Measurements from ENCODE around the gene FAM240A.

FAM240A gene

DNA sequence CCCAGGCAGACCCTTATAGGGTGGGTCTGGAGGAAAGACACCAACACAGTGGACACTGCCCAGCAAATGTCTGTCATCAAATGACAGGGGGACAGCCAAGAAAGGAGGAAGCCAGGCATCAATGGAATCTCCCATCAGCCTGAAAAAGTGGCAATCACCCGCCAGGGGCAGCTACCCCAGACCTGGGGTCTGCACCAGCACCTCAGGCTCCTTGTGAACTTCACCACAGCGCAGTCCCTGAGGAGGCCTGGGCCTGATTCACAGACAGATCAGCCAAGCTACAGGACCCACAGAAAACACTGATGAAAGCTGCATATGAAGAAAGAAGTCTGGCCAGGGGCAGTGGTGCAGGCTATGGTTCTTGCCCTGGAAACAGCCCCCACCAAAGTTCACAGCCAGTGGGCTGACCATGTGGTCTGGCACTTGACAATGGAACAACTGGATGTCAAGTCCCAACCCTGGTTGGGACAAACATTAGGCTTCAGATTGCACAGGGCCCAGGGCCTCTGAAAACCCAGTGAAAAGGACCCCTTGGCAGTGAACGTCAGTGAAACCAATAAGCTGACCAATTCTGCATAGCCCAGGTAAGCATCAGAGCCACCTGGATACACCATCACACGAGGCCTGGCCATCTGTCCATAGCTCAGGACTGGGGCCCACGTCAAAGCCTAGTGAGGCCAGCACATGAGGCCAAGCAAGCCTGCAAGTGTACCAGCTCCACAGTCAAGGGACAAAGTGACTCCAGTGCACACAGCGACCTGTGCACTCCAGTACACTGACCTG lies 52.1 kb downstream of the FAM240A start:
- DNase-seq: no peak

DNA sequence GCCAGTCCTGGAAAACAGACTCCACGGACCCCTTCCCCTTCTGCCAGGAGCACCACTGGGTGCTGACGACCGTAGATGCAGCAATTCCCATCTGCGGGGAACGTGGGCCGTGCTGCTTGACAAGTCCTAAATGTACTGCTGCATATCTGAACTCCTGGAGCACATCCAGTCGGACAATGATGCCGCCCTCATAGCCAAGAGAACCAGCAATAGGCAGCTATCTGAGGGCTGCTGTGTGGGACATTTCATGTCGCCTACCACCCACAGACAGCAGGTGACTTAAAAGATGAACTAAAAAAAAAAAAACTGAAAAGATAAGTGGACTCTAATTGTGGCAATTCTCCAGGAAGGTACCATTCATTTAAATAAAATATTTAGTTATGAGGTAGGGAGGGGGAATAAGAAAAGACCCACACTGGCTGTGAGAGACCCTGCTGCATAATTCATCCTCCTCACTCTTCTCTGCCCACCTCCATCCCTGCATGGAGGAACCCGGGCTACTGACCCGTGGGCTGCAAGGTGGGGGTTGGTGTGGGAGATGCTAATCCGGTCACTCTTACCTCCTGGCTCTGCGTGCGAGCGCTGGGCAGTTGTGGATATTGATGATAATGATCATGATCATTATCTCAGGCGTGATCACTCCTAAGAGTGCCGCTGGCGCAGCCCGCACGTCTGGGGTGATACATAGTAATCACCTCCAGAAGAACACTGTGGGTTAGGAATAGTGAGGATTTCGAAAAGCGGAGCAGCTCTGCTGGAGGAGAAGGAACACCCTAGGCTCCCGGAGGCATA lies 52.8 kb downstream of the FAM240A start:
- no peak for DNase-seq

DNA sequence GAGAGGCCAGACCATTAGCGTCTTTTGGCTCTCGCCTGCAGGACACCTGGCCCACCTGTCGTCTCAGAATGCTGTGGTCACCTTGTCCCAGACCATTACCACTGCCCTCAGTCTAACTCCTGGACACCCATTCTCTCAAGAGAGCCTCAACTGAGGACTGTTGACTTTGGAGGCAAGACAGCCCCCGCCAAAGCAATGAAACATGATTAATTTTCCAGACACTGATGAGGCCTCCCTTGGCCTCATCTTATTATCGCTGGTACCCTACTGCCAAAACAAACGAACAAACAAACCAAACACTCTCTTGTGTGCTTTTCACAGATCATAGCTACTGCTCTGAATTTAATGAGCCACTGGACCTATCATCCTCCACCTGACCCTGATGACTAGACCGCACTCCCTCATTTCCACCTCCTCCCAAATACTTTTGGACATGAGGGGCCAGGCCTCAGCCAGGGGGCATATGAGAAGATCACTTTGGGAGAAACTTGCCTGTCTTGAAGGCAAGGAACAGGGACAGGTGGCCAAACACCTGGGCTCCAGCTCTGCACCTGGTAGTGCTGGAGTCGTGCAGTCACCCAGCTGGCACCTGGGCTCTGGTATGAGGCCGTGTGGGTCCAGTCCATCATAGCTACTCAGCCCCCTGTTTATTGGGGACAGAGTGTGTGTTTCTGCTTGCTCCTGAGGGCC lies 53.6 kb downstream of the FAM240A start:
- DNase-seq: no peak

DNA sequence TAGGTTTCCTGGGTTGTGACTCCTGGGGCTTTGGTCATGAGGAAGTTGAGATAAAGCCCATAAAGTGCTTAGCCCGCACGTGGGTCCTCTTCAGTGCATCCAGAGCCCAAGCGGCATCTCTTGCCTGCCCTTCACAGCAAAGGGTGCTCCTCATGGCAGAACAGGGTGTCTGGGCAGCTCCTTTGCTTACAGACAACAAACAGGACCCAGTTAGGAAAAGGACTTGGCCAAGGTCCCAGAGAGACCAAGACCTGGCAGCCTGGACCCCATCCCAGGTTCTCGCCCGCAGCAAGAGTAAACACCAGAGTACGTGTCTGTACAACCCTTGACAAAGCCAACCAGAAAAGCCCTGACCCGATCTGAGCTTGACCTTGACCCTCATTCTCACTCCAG lies 54.1 kb downstream of the FAM240A start:
- no peak for DNase-seq

DNA sequence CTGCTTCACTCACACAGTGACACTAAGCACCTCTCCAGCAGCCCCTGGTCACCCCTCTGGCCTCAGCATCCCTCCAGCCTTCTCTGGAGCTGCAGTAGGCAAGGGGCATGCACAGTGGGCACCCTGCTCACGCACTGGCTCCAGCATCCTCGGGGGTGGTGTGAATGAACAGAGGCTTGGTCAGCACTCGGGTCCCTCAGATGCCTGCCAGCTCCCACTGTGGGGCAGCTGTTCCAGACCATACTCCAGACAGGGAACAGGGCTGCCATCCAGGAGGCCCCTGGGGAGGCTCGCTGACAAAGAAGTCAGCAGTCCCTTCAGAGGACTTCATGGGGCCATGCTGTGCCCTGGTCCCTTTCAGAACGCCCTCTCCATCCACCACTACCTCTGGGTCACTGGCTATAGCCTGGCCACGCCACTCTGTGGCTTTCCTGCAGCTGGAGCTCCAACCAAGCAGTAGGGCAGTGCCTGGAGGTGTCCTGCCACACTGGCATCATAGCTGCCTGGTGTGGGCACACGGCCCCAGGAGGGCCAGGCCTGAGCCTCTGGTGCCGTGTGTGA lies 54.8 kb downstream of the FAM240A start:
- DNase-seq: no peak

DNA sequence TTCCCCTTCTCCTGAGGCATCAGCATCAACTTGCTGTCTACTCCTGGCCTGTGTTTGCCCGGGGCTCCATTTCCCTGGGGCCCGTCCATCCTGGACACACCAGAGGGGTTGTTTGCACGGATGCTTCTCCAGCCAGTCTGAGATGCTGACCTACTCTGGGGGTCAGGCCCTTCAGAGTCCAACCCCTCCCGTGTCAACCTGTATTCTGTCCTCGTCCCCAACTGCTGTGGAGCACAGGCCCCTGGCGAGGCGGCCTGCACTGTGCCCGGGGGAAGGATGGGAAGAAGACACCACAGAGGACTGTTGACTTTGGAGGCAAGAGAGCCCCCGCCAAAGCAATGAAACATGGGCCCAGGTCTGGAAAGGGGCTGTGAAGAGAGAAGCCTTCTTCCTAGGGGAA lies 55.3 kb downstream of the FAM240A start:
- DNase-seq: no peak

DNA sequence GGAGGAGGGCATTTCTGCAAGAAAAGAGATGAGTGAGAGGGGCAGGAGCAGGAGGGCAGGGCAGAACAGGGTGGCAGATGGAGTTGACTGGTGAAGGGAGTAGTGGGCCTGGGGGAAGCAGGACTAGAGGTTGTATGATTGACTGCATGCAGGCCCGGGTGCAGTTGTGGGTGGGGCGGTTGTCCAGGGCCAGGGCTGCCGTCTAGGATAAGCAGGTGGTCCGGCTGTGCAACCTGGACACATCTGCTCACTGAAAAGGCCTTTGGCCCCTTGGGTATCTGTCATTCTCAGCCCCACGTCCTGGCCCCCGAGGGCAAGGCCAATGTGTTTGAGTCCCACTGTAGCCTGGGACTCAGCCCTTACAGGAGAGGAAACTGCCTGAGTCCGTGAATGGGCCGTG lies 55.8 kb downstream of the FAM240A start:
- no peak for DNase-seq

DNA sequence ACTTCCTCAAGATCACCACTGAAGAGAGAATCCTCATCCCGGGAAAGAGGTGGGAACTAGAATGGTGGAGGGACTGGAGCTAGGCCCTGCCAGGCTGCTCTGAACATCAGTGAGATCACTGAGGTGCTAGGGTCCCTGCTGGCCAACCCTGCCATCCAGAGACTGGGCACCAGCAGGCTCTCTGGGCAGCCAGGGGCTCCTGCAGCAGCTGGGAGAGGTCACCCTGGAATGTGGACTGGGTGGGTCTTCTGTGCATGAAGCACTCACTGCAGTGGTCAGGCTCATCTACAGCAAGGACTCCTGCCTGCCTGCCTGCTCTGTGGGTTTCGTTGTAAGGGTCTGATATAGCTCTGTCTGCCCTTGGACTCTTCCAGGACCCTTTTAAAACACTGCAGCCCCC lies 56.3 kb downstream of the FAM240A start:
- DNase-seq: no peak

DNA sequence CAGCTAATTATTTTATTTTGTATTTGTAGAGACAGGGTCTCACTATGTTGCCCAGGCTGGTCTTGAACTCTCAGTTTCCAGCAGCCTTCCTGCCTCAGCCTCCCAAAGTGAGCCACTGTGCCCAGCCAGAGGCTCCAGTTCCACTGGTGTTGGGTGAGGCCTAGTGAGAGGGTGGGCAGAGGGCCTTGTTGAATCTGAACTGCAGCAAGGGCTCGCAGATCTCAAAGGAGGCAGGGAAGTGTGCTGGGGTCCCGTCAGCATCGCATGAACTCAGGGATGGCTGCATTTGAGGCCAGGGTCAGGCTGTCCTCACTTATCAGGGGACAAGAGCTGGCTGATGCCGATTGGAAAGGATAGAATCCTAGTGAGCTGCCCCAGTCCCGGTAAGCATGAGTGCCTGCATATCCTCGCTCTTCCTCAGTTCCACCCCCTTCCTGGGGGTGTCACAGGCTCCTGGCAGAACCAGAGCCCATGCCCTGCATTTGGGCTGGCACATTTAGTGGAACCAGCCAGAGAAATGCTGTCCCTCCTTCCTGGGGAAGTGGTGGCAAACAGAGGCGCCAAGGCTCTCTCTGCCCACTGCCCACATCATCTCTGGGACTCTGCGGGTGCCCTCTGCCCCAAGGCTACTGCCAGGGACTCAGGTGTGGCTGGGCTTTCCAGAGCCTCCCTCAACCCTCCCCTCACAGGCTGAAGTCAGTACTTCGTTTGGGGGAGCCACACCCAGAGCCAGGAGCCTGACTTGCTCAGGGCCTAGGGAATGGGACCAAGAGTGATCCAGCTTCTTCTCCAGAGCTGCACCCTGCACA lies 57.1 kb downstream of the FAM240A start:
- no peak for DNase-seq

DNA sequence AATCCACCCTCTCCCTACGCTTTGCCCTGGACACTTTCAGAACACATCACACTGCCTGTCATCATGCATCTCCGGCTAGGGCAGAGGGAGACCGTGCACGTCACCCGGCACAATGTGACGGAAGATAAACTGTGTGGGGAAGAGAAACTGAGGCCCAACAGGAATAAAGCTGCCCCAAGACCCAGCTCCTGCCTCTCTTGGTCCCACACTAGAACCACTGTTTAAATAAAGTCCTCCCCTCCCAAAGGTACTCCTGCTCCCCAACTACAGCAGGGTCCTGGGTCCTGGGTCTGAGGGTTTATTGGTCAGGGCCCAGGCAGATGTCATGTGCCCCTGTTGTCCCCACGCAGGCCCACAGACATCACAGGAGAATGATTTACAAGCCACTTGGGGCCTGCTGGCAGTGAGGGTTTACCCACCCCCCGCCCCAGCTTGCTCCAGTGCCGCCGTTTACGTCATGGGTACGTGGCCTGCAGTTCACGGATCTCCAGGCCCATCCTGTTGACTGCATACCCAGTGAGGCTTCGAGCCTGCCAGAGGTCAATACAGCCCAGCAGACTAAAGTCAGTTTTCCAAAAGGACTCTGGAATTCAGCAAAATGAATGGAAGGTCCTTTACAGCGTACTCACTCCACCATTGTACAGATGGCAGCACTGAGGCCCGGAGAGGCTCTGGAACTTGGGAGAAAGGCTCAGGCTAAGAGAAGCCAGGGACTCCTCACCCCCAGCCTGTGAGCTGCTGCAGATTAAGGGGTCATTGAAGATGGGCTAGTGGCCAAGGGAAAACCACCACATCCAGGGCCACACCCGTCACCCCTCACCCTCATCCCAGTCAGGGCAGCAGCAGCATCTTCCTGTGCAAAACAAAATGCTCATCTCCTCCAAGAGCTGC lies 57.9 kb downstream of the FAM240A start:
- DNase-seq: no peak

DNA sequence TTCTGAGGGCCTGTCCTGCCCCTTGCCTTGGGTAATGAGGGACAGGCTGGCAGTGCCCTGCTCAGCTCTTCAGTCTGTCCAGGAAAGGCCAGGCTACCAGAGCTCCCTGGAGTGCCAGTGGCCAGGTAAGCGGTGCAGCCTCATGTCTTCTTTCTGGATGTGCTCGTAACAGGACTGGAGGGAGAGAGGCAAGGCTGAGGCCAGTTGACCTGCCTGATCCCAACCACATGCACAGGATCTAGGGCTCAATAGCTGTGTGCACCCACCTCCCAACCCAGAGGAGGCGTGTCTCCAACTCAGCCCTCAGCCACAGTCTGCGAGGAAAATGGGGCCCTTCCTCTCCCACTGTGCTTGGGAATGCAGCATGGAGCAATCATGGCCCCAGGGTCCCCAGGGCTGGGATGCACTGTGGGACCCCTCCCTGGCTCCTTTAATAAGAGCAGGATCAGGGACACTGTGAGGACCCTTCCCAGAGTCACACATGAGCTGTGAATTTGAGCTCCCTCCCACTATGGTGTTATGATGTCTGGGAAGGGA lies 58.6 kb downstream of the FAM240A start:
- no peak for DNase-seq

DNA sequence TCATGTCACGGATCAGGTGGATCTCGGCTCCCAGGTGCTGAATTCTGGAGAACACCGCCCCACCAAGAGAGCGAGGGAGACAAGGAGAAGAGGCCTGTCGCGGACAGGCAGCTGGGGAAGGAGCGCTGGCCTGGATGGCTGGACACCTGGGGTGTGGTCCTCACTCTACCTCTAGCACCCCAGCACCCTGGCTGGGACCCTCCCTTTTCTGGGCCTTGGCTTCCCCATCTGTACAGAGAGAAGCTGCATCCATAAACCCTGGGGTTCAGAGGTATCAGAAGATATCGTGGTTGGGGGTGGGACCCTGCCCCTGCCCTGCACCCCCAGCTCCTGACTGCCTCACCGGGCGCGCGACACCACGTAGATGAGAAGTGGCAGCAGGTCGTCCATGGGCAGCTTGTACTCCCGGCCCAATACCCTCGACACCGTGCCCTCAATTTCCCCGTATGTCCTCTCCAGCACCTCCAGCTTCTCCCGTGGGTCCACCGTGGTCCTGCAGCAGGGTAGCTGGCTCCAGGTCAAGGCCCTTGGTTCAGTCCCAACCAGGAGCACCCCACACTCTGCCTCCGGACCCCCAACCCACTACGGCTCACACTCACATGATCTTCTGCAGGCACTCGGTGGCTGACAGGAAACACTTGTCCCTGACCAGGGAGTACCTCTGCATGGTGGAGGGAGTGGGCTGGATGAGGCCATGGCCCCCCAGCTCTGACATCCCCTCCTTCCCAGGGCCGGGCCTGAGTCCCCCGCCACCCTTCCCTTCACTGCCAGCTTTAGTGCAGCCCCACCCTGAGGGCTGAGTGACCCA lies 59.4 kb downstream of the FAM240A start:
- no peak for DNase-seq

DNA sequence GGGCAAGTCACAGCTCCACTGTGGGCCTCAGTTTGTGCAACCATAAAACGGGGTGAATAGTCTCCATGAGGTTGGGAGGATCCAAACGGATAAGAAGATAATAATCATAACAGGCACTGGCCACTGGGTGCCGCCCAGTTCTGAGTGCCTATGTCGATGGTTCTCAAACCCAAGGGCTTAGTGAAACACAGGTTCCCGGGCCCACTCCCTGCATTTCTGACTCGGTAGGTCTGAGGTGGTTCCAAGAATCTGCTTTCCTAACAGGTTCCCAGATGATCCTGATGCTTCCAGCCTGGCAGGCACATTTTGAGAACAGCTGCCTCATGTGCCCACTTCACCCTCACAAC lies 60.0 kb downstream of the FAM240A start:
- no peak for DNase-seq

DNA sequence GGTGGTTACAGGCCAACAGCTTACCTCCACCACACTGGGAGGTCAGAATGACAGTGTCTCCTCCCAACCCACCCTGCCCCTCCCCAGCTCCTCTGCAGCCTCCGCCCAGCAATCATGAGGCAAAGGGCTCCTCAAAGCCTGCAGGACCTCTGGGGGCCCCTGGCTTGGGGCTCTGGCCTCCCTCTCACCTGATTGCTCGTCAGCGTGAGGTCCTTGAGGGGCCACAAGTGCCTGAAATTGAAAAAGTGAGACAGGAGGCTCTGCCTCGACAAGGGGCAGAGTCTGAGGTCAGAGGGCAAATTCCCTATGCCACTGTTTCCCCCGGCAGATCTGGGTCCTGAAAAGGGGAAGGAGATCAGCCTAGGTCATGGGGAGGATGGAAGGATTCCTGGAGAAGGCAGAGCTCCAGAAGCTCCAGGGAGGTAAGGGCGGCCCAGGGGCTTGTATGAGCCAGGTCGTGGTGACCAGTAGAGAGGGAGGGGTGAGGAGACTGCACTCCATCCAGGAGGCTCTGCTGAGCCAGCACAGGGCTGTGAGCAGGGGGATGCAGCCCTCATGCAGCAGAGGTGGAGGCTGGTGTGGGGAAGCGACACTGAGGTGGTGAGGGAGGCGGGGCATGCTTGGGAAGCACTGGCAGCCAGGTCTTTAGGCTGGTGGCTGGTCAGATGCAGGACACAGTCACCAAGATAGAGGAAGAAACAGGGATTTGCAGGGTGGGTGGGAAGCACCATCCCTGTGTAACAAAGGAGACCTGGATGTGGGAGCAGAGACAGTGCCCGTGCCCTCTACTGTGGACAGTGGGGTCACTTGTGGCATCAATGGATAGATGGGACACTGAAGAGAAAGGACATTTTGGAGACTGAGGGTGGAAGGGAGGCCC lies 61.1 kb downstream of the FAM240A start:
- no peak for DNase-seq

DNA sequence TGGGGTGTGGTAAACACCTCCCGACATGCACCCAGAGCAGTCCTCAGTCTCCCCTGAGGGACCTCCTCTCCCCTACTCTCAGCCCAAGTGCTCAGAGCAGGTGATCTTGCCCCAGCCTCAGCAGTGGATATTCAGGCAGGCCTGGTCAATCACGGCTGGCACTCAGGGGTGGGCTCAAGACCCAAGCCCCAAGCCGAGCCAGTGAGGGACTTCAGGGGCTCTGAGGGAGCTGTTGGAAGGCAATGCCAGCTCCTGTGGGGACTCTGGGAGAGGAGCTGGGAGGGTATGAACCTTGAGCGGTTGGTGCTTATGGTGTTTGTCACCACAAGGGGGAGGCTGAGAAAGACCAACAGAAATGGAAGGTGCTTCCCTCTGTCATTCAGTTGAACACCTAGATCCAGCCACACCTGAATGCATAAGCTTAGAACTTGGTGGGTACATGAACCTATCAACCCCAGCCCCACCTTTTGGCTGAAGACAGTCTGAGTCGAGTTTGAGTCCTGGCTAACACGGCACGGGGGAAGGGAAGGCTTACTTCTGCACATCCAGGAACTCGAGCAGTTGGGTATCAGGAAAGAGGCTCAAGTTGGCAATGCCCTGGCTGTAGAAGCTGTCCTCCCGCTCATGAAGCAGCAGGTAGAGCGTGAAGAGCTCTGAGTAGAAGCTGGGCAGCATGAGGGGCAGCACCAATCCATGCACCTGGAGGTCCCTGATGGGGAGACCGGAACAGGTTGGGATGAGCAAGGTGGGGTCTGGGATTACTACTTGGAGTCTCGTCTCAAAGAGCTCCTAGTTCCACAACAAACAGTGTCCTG lies 61.9 kb downstream of the FAM240A start:
- DNase-seq: no peak

DNA sequence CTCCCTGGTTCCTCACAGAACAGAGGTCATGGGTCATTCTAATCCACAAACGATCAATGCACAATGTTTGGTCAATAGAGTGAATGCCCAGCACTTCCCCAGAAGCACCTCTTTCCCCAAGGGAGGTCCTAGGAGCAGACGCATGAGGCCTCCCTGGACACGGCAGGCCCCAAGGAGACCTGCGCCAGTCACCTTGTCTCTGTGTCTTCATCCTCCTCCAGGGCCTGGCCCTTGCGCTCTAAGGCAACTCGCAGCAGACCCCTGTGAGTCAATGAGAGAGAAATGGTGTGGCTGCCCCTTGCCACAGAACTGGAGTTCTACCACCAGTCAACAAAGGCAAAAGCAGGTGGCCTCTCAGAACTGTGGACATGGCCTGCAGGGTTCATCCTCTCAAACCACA lies 63.1 kb downstream of the FAM240A start:
- DNase-seq: no peak
